ENCODE measurements around the gene CYTH4.
"Not testable (repeated sequence)": the region's sequence is repeated elsewhere in the genome, so short reads cannot be mapped to it uniquely, and the experiment has no call there.

The CYTH4 gene

DNA sequence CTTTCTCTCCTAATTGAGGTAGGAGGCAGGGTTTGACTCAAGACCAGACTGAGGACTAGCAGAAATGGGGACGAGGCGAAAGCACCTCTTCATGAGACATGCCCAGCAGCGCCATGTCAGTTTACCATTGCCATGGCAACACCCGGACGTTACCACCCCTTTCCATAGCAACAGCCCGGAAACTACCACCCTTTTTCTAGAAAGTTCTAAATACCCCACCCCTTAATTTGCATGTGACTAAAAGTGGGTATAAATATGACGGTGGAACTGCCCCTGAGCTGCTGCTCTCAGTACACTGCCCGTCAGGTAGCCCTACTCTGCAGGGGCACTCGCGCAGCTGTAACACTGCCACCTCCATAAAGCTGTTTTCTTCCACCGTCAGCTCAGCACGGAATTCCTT, 32.3 kb upstream of the CYTH4 start:
- FAIRE-seq: no peak

- FAIRE-seq: not testable (repeated sequence)
These were observed 30.5 kb upstream of the CYTH4 start for GRCh38 chr22:37251836-37252235.

DNA sequence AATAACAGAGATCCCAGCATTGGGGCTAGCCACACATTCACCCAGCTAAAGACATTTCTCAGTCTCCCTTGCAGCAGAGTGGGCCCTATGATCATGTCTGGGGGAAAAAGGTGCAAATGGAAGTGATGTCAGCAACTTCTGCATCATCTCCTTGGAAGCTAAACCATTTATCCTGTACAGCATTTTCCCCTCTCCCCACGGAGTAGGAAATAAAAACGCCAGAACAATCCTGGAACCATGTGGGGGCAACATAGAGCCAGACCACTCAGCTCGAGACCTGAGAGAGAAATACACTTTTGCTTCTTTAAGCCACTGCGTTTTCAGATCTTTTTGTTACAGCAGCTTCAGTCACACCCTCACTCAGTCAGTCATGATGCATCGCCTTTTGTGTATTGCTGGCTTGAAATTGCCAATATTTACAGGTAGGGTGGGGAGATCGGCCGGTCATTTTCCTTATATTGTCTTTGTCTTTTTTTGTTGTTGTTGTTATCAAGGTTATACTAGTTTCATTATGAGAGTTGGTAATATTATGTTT, 29.1 kb upstream of the CYTH4 start:
- FAIRE-seq: no peak

DNA sequence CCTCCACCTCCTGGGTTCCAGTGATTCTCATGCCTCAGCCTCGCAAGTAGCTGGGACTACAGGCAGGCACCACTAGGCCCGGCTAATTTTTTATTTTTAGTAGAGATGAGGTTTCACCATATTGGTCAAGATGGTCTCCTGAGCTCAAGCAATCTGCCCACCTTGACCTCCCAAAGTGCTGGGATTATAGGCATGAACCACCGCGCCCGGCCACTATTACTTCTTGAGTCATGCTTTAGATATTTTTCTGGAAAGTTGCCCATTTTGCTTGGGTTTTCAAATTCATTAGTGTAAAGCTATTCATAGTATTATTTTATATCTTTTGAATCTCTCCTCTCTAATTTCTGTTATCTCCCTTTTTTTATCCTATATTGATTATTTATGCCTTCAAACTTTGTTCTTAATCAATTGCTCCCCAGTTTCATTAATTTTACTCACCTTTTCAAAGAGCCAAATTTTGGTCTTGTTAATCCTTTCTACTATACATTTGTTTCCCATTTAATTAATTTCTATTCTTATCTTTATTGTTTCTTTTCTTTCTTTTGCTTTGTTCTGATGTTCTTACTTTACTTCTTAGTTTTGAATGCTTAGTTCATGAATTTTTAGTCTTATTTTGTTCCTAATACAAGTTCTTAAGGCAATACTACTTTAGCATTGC, 28.0 kb upstream of the CYTH4 start:
- no peak for FAIRE-seq

DNA sequence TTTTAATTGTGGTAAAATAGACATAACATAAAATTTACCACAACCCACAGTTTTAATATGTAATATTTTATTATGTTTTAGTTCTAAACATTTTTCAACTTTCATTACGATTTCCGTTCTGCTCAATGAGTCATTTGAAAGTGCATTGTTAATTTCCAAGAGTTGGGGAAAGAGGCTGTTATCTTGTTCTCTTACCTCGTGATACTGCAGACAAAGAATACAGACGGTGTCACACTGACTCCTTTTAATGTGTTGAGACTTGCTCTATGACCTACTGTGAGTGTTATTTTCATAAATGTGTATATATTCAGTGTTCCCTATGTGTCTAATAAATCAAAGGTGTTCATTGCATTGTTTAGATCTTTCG, 27.5 kb upstream of the CYTH4 start:
- no peak for FAIRE-seq

- FAIRE-seq: no peak
These were observed 26.7 kb upstream of the CYTH4 start for GRCh38 chr22:37255558-37256006.

DNA sequence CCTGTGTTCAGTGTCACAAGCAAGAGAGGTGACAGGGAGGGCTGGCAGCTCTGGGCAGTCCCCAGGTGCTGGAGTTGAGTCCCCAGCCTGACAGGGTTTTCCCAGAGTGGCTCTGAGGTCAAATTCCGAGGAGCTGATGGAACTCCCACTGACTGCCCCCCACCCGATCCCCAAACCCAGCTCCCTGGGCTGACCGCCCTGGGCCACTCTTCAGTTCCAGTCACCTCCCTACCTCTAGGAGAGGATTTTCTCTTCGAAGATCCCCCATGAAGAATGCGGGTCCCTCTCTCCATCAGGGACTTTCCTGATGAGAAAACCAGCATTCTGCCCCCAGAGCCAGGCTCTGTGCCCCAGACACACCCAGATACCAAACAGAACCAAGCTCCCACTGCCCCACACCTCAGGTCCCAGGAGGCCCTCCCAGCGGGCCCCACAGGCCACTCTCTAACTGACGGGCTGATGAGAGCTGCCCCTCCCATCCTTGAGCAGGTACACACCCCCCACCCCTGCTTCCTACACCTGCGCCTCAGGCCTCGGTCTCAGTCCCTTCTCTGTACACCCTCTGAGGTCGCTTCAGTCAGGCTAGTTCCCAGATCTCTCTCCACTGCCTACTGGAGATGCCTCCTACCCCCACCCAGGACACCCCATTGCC, 26.1 kb upstream of the CYTH4 start:
- FAIRE-seq: no peak

DNA sequence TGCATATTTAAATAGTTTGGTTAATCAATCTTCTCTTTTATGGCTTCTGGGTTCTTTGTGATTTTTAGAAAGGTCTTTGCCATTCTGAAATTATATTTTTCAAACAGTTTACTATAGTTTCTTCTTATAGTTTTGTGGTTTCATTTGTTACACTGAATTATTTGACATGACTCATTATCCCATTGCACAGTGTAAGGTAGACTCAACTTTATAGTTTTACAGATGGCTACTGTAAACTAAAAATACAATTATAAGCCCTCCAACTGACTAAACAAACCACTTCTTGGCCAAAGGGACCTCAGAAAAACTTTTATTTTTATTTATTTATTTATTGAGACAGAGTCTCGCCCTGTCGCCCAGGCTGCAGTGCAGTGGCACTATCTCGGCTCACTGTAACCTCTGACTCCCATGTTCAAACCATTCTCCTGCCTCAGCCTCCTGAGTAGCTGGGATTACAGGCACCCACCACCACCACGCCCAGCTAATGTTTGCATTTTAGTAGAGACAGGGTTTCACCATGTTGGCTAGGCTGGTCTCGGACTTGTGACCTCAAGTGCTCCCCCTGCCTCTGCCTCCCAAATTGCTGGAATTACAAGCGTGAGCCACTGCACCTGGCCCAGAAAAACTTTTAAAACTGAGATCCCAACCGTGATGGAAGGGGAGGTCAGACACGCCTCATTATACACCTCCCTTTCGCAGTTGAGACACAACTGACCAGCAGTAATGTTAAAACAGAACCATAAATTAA, 24.1 kb upstream of the CYTH4 start:
- no peak for FAIRE-seq

DNA sequence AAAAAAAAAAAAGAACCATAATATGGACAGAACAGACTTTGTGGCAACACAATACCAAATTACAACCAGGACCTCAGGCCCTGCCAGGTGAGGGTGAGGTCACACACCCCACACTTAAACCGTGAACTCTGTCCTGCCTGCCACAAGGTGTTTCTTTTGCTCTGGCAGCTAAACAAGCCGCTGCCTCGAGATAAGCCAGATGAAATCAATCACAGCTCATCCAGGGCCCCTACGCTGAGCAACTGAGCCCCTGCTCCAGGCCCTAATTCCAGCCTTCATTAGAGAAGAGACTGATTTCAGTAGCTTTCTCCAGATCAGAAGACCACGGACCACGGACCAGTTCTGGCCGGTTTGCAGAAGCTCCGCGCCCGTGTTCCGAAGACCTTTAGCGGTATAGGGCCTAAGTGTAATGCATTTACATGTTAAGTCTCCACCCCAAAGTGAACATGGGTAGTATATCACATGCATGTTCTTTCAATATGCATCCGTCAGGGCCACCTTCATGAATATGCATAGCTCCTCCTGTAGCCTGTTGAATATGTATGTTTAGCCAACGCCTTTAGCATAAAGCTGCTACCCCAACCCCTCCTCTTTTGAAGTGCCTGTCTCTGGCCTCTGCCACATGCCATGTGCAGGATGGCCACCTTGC, 23.4 kb upstream of the CYTH4 start:
- FAIRE-seq: no peak

- no peak for FAIRE-seq
These were observed 22.7 kb upstream of the CYTH4 start for GRCh38 chr22:37259540-37260029.

DNA sequence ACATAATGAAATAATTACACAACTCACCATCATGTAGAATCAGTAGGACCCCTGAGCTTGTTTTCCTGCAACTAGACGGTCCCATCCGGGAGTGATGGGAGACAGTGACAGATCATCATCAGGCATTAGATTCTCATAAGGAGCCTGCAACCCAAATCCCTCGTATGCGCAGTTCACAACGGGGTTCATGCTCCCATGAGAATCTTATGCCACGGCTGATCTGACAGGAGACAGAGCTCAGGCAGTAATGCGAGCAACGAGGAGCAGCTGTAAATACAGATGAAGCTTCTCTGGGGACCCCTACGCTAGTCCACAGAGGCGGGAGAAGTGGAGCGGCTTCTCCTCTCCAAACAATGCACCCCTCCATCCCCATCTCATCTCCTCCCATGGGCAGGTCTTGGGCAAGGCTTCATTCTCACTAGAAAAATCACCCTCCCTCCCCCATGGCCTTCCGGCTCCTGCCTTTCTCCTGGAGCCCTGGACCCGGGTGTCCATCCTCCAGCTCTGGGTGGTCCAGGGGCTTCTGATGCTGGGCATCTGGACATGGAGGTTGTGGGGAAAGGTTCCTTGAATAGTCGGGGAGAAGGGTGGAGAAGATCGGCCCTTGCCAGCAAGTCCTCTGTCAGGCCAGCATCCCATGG, 22.0 kb upstream of the CYTH4 start:
- no peak for FAIRE-seq

- FAIRE-seq: no peak
These were observed 21.4 kb upstream of the CYTH4 start for GRCh38 chr22:37260901-37261336.

DNA sequence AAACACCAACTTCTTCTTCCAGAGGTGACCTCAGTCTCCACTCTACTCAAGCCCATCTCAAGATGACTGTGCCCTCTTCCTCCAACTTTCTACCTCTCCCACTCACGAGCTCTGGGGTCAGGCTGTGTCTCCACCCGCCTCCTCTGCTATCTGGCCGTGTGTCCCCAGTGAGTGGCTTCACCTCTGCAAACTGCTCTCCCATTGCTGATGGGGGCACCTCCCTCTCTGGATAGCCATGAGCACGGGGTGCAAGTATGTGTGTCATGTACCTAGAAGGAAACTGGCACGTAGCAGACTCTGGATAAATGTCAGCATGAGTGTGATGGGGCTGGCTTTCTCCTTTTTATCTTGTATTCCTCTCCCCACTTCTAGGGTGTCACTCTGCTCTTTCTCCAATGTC, 20.0 kb upstream of the CYTH4 start:
- FAIRE-seq: no peak

DNA sequence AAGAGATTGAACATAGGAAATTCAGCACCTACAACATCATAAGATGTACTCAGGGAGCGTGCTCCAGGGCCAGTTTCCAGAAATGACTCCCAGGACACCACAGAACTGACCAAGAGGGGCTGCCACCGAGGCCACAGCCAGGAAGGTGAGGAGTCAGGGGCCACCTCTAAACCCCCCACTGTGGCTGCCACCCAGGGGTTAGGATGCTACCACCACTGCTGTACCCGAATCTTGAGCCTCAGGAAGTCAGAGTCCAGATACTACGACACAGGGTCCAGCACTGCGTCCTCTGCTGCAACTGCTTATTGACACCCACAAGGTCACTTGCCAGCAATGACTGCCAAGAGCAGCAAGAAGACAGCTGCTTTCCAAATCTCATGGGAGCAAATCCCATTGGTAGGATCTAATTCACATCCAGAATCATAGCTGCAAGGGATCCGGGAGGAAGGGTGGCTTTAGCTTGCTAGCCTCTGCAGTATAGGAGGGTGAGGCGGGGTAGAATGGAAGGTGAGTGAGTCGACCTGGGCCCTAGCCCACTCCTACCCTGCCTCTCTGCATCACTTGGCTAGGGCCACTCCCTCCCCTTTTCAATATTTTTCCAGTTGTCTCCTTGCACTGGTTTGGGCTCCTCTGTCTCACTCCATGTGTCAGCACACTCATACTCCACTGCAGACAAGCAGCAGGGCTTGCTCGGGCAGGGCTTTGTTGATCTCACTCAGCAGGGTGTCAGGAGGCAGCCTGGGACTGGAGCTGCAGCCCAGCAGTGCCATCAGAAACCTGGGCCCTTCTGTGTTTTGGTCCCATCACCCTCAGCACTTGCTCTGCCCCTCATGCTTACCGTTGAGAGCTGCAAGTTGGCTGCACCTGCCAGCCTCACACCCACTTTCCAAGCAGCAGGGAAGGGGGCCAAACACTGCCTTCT, 18.1 kb upstream of the CYTH4 start:
- FAIRE-seq: no peak

DNA sequence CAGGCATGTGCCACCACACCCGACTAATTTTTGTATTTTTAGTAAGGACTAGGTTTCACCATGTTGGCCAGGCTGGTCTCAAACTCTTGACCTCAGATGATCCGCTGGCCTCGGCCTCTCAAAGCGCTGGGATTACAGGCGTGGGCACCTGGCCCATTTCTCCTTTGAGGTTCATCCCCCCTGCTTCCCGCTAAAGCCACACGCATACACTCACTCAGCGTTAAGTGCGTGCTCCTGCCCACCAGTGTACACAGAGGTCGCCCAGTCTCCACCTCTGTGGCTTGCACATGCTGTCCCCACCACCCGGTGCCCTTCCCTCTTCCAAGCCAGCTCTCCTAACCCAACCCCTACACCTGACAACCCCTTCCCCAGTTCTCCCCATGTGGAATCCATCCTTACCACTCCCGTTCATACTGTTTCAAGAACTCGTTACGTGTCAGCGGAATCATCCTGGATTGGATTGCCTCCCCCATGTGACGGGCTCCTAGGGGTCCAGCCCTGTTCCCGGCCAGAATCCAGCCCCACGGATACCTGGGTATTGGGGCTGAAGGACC, 15.7 kb upstream of the CYTH4 start:
- FAIRE-seq: no peak

DNA sequence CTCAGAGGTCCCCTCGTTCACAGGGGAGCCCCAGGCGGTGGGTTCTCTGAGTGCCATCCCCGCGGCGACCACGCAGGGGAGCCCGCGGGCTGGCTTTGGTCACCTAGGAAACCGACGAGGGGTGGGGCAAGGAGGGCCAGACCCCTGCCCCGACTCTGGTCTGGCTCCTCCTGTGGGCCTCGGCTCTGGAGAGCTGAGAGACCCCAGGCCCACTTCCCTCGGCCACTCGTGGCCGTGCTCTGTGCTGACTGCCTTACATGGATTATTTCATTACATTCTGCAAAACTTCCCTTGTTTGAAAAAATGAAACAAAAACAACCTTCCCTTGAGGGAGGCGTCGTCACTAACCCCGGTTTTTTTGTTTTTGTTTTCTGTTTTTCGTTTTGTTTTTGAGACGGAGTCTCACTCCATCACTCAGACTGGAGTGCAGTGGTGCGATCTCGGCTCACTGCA, 15.1 kb upstream of the CYTH4 start:
- FAIRE-seq: no peak

GRCh38 chr22:37267661-37268413, 14.5 kb upstream of the CYTH4 start:
- FAIRE-seq: no peak

DNA sequence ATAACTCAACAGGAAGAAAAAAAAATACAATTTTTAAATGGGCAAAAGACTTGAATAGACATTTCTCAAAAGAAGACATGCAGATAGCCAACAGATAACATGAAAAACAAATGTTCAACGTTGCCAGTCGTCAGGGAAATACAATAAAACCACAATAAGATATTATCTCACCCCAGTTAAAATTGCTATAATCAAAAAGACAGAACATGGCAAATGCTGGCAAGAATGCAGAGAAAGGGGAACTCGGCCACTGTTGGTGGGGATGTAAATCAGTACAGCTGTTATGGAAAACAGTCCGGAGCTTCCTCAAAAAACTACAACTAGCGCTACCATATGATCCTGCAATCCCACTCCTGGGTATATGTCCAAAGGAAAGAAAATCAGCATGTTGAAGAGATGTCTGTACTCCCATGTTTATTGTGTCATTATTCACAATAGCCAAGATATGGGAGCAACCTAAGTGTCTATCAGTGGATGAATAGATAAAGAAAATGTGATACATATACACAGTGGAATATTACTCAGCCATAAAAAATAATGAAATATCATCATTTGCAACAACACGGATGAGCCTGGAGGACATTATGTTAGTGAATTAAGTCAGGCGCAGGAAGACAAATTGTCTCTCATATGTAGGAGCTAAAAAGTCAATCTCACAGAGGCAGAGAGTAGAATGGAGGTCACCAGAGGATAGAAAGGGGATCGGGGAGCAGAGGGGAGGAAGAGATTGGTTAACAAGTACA, 12.2 kb upstream of the CYTH4 start:
- no peak for FAIRE-seq

GRCh38 chr22:37270928-37271650, 11.2 kb upstream of the CYTH4 start:
- FAIRE-seq: no peak

All from endometrium (tissue), 2 donors.